Panc1 (cell line): Measurements from ENCODE around the gene MYL2. TPM values are rescaled to one million over a fixed set of nuclear protein-coding genes. Genes with fewer than 3 reads are reported as not detected.

Experiments
- ATAC-seq: fragments of 200-7000 bp; cut with Tn5 transposase; 2 replicates; pipeline ENCODE4 v1.9.1; 2020; ENCODE audit warnings: mild to moderate bottlenecking, moderate library complexity
- BruUV-seq: library from RNA; stranded (reverse); fragments of 400-500 nt; replicated peaks from 2 replicates; lab custom pipeline; 2021; lab: Mats Ljungman, UMichigan
- CTCF ChIA-PET: fragments of 300-600 bp; sonication (Branson Sonifier 250); formaldehyde crosslinking; loops from one replicate; lab custom pipeline; 2022; ENCODE audit warnings: antibody characterized with exemption; lab: Charles Lee
- POLR2A ChIA-PET: fragments of 300-600 bp; sonication (Branson Sonifier 250); formaldehyde crosslinking; loops from one replicate; lab custom pipeline; 2022; ENCODE audit warnings: antibody characterized with exemption; lab: Charles Lee
- DNase-seq: peaks from one replicate; pipeline ENCODE4 v3.0.0-alpha.2; 2010; ENCODE audit warnings: low read depth, low spot score
- H3K27ac ChIP-seq: 2 replicates; pipeline ENCODE4 v1.5.1; 2011; ENCODE audit warnings: mild to moderate bottlenecking, low read length, inconsistent platforms
- H3K27me3 ChIP-seq: fragments of 200-500 bp; sonication (Bioruptor generic); 2 replicates; pipeline ENCODE4 v1.6.0; 2014; ENCODE audit warnings: low read length, inconsistent platforms; ENCODE audit not compliant: control insufficient read depth, insufficient read depth
- H3K36me3 ChIP-seq: fragments of 200-500 bp; sonication (Bioruptor generic); 2 replicates; pipeline ENCODE4 v1.5.1; 2014; ENCODE audit warnings: inconsistent platforms, mild to moderate bottlenecking, low read length, moderate library complexity; ENCODE audit not compliant: control insufficient read depth, insufficient read depth
- H3K4me1 ChIP-seq: 2 replicates; pipeline ENCODE4 v1.5.1; 2011; ENCODE audit warnings: inconsistent platforms, mild to moderate bottlenecking, low read length, moderate library complexity; ENCODE audit not compliant: control insufficient read depth, insufficient read depth
- H3K4me3 ChIP-seq, 2 experiments: 2 replicates each; pipeline ENCODE4 v1.5.1; 2011 to 2012; ENCODE audit warnings: low read depth in 2 of 2, low read length in 2 of 2, mild to moderate bottlenecking in 2 of 2, inconsistent platforms in 1 of 2, moderate library complexity in 1 of 2
- H3K9me3 ChIP-seq: fragments of 200-500 bp; sonication (Bioruptor generic); 2 replicates; pipeline ENCODE4 v1.5.1; 2014; ENCODE audit warnings: low read depth, mild to moderate bottlenecking, inconsistent platforms, low read length, moderate library complexity; ENCODE audit not compliant: control insufficient read depth, insufficient read depth
- POLR2AphosphoS5 ChIP-seq: IDR thresholded peaks from 2 replicates; pipeline ENCODE4 v1.6.1; 2012; ENCODE audit warnings: mild to moderate bottlenecking, low read depth, low read length, moderate library complexity
- SIN3A ChIP-seq: IDR thresholded peaks from 2 replicates; pipeline ENCODE4 v1.6.1; 2012; ENCODE audit warnings: low read depth, mild to moderate bottlenecking, low read length, moderate library complexity, borderline replicate concordance; ENCODE audit not compliant: insufficient read depth
- TCF7L2 ChIP-seq: IDR thresholded peaks from 2 replicates; pipeline ENCODE4 v1.6.1; 2011; ENCODE audit warnings: mild to moderate bottlenecking, low read depth, low read length, inconsistent platforms
- in situ Hi-C: cut with HindIII; loops from 2 replicates; pipeline ENCODE4 v1.10.0; 2016; ENCODE audit warnings: low sequenced_read_pairs, low pct_unique_long_range_greater_than_20kb
- intact Hi-C: fragments of 100-400 bp; cut with micrococcal nuclease; formaldehyde crosslinking; loops from one replicate; pipeline ENCODE4 v1.10.0; 2022; ENCODE audit not compliant: unreplicated experiment
- total RNA-seq: library from RNA; stranded (reverse); gene quantifications from one replicate; pipeline ENCODE4 v1.2.1, GENCODE V29; 2021; ENCODE audit not compliant: unreplicated experiment
- TF ChIP-seq, protein P1 (sequence below), 2 experiments: IDR thresholded peaks; 2 replicates each; pipeline ENCODE4 v1.6.1; 2011 to 2012; ENCODE audit warnings: low read depth in 2 of 2, control low read depth in 1 of 2, low read length in 1 of 2, mild to moderate bottlenecking in 1 of 2, moderate library complexity in 1 of 2; ENCODE audit not compliant: insufficient read depth in 1 of 2
- TF ChIP-seq, protein P2 (sequence below): fragments of 450-650 bp; IDR thresholded peaks from 2 replicates; pipeline ENCODE4 v1.5.1; 2017; ENCODE audit warnings: mild to moderate bottlenecking

The MYL2 gene
- total RNA-seq, 1 experiment from 2014 or later, result not detected

DNA sequence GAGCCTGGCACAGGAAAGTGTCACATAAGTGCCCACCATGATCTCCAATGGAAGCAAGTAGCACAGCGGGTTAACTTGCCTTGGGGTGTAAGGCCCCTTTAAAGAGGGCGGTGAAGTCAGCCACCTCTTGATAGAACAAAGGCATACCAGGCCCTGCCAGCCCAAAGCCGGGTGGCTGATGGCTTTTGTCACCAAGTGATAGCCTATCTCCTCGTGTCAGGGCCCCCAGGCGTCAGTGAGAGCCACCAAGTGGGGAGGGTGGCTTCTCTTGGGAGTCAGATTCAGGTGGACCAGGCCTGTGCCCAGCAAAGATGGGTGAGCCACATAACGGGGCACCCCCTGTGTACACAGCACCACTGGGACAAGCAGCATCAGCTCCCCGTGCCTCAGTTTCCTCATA is 8.3 kb upstream of the MYL2 start:
- Histone ChIP-seq H3K36me3 (no peaks in the 10 kb centered on the region), H3K9me3 (no peaks in the 10 kb centered on the region), H3K4me1 (peaks cover 1% of the 10 kb centered on the region), H3K4me3 (no peak overlapping the region), H3K27ac (no peak overlapping the region), H3K27me3 (no peaks in the 10 kb centered on the region)
- DNase-seq (no peak), ATAC-seq (no peak)
- ChIA-PET CTCF (no interaction called here), POLR2A (no interaction called here)
- TF ChIP-seq, protein P1, sequence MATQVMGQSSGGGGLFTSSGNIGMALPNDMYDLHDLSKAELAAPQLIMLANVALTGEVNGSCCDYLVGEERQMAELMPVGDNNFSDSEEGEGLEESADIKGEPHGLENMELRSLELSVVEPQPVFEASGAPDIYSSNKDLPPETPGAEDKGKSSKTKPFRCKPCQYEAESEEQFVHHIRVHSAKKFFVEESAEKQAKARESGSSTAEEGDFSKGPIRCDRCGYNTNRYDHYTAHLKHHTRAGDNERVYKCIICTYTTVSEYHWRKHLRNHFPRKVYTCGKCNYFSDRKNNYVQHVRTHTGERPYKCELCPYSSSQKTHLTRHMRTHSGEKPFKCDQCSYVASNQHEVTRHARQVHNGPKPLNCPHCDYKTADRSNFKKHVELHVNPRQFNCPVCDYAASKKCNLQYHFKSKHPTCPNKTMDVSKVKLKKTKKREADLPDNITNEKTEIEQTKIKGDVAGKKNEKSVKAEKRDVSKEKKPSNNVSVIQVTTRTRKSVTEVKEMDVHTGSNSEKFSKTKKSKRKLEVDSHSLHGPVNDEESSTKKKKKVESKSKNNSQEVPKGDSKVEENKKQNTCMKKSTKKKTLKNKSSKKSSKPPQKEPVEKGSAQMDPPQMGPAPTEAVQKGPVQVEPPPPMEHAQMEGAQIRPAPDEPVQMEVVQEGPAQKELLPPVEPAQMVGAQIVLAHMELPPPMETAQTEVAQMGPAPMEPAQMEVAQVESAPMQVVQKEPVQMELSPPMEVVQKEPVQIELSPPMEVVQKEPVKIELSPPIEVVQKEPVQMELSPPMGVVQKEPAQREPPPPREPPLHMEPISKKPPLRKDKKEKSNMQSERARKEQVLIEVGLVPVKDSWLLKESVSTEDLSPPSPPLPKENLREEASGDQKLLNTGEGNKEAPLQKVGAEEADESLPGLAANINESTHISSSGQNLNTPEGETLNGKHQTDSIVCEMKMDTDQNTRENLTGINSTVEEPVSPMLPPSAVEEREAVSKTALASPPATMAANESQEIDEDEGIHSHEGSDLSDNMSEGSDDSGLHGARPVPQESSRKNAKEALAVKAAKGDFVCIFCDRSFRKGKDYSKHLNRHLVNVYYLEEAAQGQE (IDR thresholded peaks at IDR 0.05; ENCODE audit: insufficient read depth in 1 of 2, low read depth in 2 of 2, low read length in 1 of 2), result no peak
- TF ChIP-seq, protein P2, sequence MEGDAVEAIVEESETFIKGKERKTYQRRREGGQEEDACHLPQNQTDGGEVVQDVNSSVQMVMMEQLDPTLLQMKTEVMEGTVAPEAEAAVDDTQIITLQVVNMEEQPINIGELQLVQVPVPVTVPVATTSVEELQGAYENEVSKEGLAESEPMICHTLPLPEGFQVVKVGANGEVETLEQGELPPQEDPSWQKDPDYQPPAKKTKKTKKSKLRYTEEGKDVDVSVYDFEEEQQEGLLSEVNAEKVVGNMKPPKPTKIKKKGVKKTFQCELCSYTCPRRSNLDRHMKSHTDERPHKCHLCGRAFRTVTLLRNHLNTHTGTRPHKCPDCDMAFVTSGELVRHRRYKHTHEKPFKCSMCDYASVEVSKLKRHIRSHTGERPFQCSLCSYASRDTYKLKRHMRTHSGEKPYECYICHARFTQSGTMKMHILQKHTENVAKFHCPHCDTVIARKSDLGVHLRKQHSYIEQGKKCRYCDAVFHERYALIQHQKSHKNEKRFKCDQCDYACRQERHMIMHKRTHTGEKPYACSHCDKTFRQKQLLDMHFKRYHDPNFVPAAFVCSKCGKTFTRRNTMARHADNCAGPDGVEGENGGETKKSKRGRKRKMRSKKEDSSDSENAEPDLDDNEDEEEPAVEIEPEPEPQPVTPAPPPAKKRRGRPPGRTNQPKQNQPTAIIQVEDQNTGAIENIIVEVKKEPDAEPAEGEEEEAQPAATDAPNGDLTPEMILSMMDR, result no peak
- TF ChIP-seq SIN3A (no peak), TCF7L2 (no peak), POLR2AphosphoS5 (no peak)
- no TSS peak for BruUV-seq
- in situ Hi-C loops (no loop called here), intact Hi-C loops (no loop called here)

DNA sequence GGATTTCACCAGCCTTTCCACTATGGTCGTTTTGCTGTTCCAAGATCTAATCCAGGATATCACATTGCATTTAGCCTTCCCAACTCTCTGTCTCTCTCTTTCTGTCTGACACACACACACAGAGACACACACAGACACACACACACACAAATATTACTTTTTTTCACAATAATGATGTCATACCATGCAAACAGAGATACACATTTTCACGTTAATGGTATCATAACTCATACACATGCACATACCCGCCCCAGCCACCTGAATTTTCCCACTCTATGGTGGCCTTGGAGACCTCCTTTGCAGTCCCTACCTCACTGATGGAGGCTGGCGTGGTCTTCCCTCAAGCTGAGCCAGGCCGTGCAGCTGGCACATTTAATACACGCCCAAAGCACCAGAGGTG is 7.2 kb upstream of the MYL2 start:
- Histone ChIP-seq H3K27me3 (no peaks in the 10 kb centered on the region), H3K4me1 (no peaks in the 10 kb centered on the region; the same call in 1 of the 2 replicates), H3K4me3 (no peak overlapping the region), H3K27ac (no peak overlapping the region), H3K9me3 (no peaks in the 10 kb centered on the region), H3K36me3 (no peaks in the 10 kb centered on the region)
- ChIA-PET CTCF (interaction anchor here (0.6 kb wide), 1 partner anchor 52 kb away, joined by 3 read pairs; no protein-coding TSS in a partner anchor), POLR2A (no interaction called here)
- ATAC-seq, result no peak
- TF ChIP-seq TCF7L2, result no peak
- TF ChIP-seq, protein P1 (IDR thresholded peaks at IDR 0.05; ENCODE audit: insufficient read depth in 1 of 2, low read depth in 2 of 2, low read length in 1 of 2), result no peak
- intact Hi-C loops, result no loop called here
- no TSS peak for BruUV-seq
- no peak for DNase-seq
- in situ Hi-C loops, result no loop called here
